ENCODE results near the gene MTX1. TPM values are rescaled to one million over a fixed set of nuclear protein-coding genes. Genes with fewer than 3 reads are reported as not detected.
"Not testable (repeated sequence)": the region's sequence is repeated elsewhere in the genome, so short reads cannot be mapped to it uniquely, and the experiment has no call there.

Gene MTX1, protein sequence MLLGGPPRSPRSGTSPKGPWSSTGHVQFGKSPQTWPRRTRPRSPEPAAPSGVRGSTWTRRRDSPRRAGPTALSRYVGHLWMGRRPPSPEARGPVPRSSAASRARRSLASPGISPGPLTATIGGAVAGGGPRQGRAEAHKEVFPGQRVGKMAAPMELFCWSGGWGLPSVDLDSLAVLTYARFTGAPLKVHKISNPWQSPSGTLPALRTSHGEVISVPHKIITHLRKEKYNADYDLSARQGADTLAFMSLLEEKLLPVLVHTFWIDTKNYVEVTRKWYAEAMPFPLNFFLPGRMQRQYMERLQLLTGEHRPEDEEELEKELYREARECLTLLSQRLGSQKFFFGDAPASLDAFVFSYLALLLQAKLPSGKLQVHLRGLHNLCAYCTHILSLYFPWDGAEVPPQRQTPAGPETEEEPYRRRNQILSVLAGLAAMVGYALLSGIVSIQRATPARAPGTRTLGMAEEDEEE
- 16.9 TPM for polyA plus RNA-seq (ENCODE audit: insufficient read length)

DNA sequence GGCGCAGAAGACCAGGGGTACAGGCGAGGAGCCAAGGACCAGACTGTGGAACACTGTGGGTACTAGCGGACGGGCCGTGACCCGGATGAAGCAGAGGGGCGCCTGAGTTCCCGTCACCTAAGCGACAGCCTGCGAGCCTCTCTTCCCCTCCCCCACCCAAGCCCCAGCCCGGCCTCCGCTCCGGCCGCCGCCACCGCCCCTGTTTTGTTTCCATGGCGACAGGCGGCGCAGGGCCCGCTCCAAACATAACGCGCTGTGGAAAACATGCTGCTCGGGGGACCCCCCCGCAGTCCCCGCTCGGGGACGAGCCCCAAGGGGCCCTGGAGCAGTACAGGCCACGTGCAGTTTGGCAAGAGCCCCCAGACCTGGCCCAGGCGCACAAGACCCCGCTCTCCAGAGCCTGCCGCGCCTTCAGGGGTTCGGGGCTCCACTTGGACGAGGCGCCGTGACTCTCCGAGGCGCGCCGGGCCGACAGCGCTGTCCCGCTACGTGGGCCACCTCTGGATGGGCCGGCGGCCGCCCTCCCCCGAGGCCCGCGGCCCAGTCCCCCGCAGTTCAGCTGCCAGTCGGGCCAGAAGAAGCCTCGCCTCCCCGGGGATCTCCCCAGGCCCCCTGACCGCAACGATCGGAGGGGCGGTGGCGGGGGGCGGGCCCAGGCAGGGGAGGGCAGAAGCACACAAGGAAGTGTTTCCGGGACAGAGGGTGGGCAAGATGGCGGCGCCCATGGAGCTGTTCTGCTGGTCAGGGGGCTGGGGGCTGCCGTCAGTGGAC lies at the start of gene MTX1:
MTX1 (plus strand) TSS at position 155 of the 771 bp plus-strand sequence; CDS start at position 265, 110 bp downstream.
- peak; percentile 80 for DNase-seq (ENCODE audit: low read depth)

DNA sequence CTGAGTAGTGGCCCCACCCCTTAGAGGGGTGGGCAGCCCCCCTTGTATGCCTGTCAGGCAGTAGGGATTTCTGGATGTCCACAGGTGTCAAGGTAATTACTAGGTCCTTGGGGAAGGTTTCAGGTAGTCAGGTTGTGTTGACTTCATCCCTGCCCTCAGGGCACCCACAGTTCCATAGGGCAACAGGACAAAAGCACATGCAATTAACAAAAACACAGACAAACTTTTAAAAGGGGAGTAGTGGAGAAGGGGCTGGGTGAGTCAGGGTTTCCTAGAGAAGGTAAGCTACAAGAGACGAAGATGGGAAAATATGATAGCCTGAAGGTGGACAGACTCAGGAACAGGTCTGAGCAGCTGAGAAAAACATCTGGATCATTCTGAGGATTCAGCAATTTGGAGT lies 49.5 kb upstream of the MTX1 start:
- DNase-seq (ENCODE audit: low read depth): no peak

DNA sequence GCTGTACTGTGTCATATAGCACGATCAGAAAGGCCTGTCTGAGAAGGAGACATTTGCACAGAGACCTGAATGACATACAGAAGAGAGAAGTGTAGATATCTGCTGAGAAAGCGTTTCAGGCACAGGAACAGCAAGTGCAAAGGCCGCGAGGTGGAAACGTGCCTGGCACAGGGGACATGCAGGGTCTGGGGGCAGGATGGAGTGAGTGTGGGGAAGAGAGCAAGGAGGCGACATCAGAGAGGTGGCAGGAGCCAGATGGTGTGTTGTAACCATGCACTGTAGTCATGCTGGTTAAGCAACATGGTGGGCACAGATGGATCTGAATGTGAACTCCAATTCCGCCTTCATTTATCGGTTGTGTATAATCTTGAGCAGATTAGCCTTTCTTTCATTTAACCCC lies 48.4 kb upstream of the MTX1 start:
- DNase-seq (ENCODE audit: low read depth): no peak

DNA sequence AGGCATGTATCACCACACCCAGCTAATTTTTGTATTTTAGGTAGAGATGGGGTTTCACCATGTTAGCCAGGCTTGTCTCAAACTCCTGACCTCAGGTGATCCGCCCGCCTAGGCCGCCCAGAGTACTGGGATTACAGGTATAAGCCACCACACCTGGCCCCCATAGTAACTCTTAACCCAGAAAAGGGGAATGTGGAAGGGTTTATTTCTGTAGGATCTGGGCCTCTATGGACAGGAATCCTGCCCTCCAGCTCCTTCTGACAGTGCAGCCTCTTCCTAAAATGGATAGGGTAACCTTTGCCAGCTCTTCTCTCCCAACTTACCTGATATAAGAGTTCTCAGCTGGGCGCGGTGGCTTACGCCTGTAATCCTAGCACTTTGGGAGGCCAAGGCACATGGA lies 45.9 kb upstream of the MTX1 start:
- DNase-seq (ENCODE audit: low read depth): not testable (repeated sequence)

DNA sequence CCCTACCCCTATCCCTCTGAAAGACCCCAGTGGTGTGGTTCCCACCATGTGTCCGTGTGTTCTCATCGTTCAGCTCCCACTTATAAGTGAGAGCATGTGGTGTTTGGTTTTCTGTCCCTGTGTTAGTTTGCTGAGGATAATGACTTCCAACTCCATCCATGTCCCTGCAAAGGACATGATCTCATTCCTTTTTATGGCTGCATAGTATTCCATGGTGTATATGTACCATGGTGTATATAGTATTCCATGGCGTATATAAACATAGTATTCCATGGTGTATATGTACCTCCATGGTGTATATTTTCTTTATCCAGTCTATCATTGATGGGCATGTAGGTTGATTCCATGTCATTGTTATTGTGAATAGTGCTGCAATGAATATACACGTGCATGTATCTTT lies 44.7 kb upstream of the MTX1 start:
- not testable (repeated sequence) for DNase-seq (ENCODE audit: low read depth)

DNA sequence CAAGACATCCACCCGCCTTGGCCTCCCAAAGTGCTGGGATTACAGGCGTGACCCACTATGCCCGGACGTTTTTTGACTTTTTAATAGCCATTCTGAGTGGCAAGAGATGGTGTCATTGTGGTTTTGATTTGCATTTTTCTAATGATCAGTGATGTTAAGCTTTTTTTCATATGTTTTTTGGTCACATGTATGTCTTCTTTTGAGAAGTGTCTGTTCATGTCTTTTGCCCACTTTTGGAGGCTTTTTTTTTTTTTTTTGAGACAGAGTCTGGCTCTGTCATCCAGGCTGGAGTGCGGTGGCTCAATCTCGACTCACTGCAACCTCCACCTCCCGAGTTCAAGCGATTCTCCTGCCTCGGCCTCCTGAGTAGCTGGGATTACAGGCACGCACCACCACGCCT lies 43.9 kb upstream of the MTX1 start:
- DNase-seq (ENCODE audit: low read depth): not testable (repeated sequence)

DNA sequence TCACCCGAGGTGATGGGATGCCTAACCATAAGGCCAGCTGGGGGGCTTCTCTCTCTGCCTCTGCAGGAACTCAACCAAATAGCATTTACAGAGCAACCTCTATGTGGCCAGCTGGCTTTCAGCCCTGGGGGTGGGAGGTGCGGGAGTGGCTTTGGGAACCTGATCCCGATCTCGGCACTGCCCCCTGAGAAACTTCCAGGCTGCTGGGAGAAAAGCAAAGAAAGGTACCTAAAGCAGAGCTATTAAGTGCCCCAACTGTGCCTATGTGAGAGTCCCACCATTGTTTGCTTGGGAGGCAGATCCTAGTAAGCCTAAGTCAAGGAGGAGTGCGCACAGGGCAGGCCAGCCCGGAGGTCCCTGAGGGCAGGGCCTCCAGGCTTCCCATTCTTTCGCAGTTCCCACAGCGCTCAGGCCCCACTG lies 42.4 kb upstream of the MTX1 start:
- no peak for DNase-seq (ENCODE audit: low read depth)

DNA sequence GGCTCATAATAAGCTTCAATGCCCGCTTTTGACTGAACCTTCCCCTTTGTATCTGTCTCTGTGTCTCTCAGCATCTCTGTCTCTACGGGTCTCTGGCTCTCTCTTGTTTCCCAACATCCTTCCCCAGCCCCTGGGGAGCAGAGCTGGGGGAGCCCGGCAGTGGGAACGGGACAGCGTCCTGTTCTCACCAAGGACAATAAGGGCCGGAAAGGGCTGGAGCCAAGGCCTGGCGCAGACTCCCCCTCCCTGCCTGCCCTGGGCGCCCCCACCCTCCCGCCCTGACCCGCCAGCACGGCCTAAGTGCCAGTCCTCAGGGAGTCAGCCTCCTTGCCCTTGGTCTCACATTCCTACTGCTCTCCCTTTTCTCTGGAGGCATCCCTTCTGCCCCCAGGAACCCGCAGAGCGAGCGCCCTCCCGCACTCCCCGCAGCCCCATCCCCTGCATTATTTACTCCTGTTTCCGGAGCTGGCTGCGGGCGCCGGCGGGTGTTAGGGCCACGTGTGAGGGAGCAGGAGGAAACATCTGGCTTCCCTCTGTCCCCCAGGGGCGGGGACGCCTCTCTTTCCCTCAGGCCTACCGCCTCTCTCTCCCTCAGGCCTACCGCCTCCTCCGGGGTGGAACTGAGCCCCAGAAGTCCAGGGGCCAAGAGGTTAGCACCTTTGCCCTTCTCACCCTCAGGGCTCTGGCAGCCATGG lies 41.9 kb upstream of the MTX1 start:
- no peak for DNase-seq (ENCODE audit: low read depth)

DNA sequence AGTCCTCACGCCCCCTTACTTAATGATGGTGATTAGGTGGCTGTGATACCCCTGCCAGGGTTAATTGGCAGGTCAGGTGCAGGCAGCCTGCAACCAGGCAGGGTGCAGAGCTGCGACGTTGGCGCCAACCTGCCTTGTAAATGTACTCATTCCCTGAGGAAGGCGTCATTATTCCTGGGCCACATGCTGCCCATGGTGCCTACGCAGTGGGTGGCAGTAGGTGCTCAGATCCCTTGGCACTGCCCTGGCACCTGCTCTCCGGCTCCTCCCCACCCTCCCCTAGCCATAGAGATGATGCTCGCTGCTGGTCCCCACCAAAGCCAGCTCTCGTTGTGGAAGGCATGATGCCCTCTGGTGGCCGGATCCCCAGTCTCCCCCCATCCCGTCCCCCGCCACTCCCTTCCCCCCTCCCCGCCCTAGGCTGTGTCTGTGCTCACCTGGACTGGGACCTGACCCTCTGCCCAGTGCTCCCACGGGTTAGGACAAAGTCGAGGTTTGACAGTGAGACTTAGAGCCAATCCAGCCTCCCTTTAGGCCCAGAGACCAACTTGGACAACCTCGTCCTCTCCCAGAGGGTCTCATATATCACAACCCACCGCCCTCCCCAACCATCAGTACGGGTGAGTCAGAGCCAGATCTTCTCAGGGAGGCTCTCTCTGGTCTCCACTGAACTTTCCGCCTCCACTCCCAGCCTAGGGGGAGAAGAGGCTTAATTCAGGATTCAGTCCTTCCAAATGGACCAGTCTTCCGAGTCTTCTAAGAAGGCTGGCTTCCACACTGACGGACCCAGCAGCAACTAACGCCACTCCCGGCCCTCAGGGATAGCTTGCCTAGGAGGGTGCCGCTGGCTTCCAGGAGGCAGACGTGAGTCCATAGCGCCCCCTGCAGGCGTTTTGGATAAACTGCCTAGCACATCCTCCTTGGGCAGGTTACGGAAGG lies 41.1 kb upstream of the MTX1 start:
- DNase-seq (ENCODE audit: low read depth): no peak

DNA sequence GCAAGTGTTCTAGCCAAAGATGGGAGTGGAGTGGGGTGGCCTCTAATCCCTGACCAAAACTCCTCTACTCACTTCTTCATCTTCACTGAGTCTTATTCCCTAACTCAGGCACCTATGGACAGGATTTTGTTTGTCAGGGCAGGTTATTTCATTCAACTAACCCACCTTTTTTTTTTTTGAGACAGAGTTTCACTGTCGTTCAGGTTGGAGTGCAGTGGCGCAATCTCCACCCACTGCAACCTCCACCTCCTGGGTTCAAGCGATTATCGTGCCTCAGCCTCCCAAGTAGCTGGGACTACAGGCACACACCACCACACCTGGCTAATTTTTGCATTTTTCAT lies 40.4 kb upstream of the MTX1 start:
- not testable (repeated sequence) for DNase-seq (ENCODE audit: low read depth)

DNA sequence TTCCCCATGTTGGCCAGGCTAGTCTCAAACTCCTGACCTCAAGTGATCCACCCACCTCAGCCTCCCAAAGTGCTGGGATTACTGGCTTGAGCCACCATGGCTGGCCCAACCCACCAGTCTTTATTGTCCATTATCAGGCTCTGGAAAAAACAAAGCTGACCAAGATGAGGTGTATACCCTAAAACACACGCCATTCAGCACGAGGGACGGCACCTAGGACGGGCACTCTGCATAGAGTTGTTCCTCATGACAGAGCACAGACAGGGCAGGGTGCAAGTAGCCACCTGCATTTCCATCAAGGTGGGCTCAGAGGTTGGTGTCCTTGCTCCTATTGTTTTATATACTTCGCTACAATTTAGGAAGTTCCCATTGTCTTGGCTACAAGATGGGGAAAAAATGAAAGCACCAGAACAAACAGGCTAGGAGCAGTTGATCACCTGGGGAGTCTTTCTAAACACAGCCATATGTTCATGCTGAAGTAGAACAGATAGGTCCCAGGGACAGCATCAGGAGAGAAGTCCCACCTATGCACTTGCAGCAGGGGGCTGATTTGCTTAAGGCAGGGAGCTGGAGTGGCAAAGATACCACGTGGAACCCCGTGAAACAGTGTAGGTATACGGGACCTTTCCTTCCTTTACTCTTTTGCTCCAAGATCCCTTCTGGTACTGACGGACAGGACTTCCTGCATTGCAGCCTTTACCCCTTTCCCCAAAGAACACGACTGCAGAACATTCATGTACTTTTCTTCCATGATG lies 39.9 kb upstream of the MTX1 start:
- no peak for DNase-seq (ENCODE audit: low read depth)

DNA sequence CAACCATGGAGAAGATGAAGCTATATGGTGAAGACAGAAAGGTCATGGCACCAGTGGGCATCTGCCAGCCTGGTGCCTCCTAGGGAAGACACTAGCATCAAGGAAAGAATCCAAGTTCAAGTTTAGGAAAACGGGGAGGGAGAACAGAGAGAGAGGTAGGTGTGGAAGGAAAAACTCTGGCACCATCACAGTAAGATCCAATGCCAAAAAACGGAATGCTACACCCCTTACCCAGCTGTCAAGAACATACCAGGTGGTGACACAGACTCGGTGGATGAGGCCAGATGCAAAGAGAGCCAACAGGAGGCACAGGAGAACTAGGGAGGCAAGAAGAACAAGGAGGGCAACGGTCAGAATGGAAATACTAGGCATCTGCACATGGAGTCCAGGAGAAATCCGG lies 39.0 kb upstream of the MTX1 start:
- DNase-seq (ENCODE audit: low read depth): no peak

DNA sequence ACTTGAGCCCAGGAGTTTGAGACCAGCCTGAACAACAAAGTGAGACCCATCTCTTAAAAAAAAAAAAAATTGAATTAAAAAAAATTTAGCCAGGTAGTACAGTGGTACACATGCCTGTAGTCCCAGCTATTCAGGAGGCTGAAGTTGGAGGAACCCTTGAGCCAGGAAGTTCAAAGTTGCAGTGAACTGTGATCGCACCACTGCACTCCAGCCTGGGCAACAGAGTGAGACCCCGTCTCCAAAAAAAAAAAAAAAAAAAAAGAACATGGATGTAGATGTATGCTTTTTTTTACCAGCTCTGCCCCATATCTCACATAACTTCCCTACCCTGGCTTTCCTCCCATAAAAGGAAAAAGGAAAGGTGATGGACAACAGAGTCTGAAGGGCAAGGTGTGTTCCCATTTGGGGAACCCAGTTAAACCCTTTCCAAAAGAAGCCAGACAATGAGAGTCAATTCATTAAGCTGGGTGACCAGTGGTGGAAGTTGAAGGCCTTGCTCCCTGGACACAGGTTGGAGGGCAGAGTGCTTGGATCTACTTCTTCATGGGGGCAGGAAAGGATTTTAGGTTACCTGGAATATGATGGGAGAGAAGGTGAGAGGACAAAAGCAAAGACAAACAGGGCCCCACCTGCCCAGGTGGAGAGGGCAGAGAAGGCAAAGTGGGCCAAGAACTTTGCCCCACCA lies 38.3 kb upstream of the MTX1 start:
- no peak for DNase-seq (ENCODE audit: low read depth)

DNA sequence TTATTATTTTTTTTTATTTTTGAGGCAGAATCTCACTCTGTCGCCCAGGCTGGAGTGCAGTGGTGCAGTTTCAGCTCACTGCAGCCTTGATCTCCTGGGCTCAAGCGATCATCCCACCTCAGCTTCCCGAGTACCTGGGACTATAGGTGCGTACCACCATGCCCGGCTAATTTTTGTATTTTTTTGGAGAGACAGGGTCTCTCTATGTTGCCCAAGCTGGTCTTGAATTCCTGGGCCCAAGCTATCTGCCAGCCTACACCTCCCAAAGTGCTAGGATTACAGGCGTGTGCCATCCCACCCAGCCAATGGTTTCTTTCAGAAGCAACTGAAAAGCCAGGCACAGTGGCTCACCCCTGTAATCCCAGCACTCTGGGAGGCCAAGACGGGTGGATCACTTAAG lies 37.7 kb upstream of the MTX1 start:
- no peak for DNase-seq (ENCODE audit: low read depth)

DNA sequence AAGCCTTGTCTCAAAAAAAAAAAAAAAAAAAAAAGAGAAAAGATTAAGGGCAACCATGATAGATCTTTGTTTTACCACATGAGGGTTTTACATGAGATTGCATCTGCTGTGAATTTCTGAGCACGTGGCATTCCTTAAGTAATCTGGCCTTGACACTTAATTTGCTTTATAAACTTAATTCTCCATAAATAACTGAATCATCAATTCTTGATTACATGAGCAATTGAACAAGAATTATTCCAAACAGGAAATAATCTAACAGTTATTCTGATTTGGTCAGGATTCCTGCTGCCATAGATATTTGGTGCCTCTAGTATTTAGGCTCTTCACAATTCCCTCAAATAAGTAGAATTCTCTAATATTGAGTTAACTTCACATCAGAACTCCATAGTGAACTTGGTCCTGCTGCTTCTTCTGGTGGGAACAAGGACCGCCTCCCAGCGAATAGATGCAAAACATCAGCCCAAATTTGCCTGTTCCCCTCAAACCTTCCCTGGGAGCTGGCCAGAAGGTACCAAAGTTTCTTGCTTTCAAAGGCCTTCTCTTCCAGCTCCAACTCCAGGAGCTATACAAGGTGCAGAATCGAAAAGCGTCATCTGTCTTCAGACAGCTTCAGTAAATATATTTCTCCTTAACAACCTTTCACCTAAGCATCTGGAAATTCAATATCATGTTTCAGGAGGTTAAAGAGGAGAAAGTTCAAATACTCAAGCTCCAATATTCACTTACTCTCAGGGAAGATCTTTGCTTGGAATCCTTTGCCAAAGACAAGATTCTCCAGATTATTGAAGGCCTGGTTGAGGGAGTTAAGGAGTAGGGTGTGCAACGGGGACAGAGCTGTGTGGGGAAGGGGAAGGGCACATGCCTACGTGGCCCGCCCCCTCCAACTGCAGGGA lies 36.4 kb upstream of the MTX1 start:
- no peak for DNase-seq (ENCODE audit: low read depth)

DNA sequence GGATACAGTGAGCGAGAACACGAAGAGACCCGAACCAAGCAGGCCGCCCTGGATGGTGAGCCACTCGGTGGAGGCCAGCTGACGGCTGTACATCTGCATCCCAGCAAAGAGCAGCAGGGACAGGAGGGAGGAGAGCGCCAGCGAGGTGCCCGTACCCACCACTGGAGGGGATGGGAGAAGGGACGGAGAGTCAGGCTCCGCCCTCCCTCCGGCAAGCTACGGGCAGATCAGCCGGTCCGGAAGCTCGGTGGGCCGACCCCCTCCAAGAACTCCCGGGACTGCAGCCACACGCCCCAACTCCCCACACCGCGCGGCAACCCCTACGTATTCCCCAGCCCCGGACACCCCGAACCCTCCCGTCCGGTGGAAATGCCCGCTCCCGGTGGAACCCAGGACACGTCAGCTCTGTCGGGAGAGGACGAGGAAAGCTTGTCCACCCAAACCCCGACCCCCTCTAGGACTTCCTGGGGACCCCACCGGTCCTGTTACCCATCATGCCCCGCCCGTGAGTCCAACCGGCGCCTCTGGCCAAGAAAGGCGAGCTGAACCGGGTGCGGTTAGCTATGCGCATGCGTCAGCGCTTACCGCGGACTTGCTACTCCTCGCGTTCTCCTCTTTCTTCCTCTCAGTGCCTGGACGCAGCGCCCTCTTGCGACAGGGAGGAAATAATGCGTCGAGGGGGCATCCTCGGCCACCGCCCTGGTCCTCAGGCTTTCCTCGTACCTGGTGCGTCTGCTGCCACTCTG lies 35.6 kb upstream of the MTX1 start, which contains the start of gene KRTCAP2:
KRTCAP2 (minus strand) TSS at position 573 of the 746 bp plus-strand sequence; CDS start at position 493, 80 bp downstream.
- peak; percentile 94 for DNase-seq (ENCODE audit: low read depth)

DNA sequence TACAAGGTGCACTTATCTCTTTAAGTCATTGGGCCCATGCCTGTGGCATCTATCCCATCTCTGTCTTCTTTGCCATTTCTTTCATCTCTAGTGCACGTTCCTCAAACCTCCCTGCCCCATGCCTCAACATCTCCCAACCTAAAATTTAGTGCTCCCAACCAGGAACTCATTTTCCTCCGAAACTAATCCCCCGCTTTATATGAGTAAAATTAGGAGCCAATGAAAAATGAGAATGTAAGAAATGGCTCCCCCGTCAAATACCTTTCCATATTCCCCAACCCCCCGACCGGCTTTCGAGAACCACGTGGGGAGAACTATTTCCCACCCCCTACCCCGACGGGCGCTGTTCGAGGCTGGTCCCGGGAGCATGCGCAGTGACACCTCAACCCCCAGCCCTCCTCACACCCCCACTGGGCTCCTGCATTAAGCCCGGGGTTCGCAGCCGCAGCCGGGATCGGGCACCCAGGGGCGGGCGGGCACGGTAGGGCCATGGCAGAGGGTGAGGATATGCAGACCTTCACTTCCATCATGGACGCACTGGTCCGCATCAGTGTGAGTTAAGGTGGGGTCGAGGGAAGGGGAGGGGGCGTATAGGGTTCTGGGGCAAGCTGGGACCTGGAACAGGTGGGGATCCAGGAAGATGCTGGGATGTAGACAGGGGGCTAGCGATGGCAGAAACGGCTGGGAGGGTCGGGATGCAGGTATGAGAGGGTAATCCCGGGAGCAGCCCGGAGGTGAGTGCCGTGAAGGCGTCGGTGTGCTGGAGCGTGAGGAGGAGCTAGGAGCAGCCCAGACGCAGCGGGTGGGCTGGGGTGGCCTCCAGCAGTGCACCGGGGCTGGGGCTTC lies 34.8 kb upstream of the MTX1 start, which contains the start of gene TRIM46:
TRIM46 (plus strand) TSS at position 372 of the 846 bp plus-strand sequence; CDS start at position 490, 118 bp downstream.
- no peak for DNase-seq (ENCODE audit: low read depth)
